Spinal cord (tissue), 10 donors: ENCODE results near the gene OPN1MW3. TPM values are rescaled to one million over a fixed set of nuclear protein-coding genes. Genes with fewer than 3 reads are reported as not detected.
A peak's percentile ranks its signal among the peaks of the same experiment; 100 is the strongest.
"Not testable (repeated sequence)": the region's sequence is repeated elsewhere in the genome, so short reads cannot be mapped to it uniquely, and the experiment has no call there.

Source experiments
- DNase-seq, 6 donors: peaks; one replicate each; pipeline versions ENCODE4 v3.0.0 to v3.0.0-alpha.2; 2013 to 2015; ENCODE audit warnings: low spot score in 6 of 6, low read depth in 4 of 6
- H3K27ac ChIP-seq: one replicate; pipeline ENCODE4 v1.5.1; 2013; ENCODE audit warnings: low read depth, low read length, control low read depth
- H3K27me3 ChIP-seq: one replicate; pipeline ENCODE4 v1.6.1; 2013; ENCODE audit warnings: low read length; ENCODE audit not compliant: control insufficient read depth, insufficient read depth
- H3K36me3 ChIP-seq: one replicate; pipeline ENCODE4 v1.6.1; 2013; ENCODE audit warnings: low read length; ENCODE audit not compliant: control insufficient read depth, insufficient read depth
- H3K4me1 ChIP-seq: one replicate; pipeline ENCODE4 v1.6.1; 2013; ENCODE audit warnings: low read length; ENCODE audit not compliant: control insufficient read depth, insufficient read depth
- H3K4me3 ChIP-seq: one replicate; pipeline ENCODE4 v1.5.1; 2013; ENCODE audit warnings: low read depth, low read length, control low read depth
- H3K9me3 ChIP-seq: one replicate; pipeline ENCODE4 v1.6.1; 2013; ENCODE audit warnings: low read length; ENCODE audit not compliant: control insufficient read depth, insufficient read depth
- WGBS: methylation state at CpG from one replicate; pipeline ENCODE4 v1.1.5; 2013; ENCODE audit warnings: missing lambda C conversion rate; ENCODE audit not compliant: insufficient coverage; 5-methylcytosine and 5-hydroxymethylcytosine counted together
- polyA plus RNA-seq, 2 donors: library from polyadenylated mRNA; unstranded; fragments of 120-200 nt; gene quantifications; one replicate each; pipeline ENCODE4 v1.2.1, GENCODE V29; 2013; ENCODE audit not compliant: insufficient read length in 2 of 2
- total RNA-seq, 2 donors: library from RNA; depleted of rRNA in 1 of 2; stranded (reverse); fragments of 120-200 nt in 1 of 2; fragments of >200 nt in 1 of 2; gene quantifications; one replicate each; pipeline versions ENCODE4 v1.2.3 to v1.2.4, GENCODE V29; 2013 to 2014
- donor health status: healthy.

The OPN1MW3 gene
- total and polyA plus RNA-seq, 4 donors = not detected

DNA sequence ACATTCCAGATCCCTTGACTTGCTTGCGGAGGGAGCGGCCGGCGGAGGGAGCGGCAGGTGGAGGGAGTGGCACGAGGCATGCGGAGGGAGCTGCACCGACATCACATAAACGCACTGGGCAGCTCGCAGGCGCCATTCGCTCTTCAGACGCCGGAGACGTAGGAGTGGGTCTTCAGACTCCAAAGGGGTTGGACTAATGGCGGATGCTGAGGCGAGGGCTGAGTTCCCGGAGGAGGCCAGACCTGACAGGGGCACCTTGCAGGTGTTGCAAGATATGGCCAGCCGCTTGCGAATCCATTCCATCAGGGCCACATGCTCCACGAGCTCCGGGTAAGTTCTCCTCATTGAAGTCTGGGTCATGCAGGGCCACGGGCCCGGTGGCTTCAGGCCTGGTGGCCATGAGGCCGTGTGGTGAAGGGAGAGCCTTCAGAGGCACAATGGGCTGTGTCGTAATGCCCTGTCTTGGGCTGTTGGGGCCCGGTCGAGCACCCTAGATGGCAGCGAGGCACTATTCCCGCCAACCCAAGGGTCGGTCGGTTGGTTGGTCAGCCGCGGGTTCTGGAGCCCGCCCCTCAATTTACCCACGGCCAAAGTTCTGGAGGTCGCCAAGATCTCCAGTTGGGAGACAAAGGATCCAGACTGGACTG, 38.4 kb downstream of the OPN1MW3 start, which contains the start of gene TKTL1:
Gene TKTL1, plus strand, starts transcription at position 132 of the 647 bp plus-strand sequence. Its CDS starts 65 bp downstream, at position 197.
- no peaks in the 10 kb centered on the region for H3K9me3 ChIP-seq
- no peak within 1 kb of the TSS for H3K4me3 ChIP-seq
- no peak for DNase-seq
- 92% methylated on average over 33 of the region's 37 CpGs for WGBS
- no peaks in the 10 kb centered on the region for H3K36me3 ChIP-seq
- no peaks in the 10 kb centered on the region for H3K4me1 ChIP-seq
- no peaks in the 10 kb centered on the region for H3K27me3 ChIP-seq
- no peak within 1 kb of the TSS for H3K27ac ChIP-seq

DNA sequence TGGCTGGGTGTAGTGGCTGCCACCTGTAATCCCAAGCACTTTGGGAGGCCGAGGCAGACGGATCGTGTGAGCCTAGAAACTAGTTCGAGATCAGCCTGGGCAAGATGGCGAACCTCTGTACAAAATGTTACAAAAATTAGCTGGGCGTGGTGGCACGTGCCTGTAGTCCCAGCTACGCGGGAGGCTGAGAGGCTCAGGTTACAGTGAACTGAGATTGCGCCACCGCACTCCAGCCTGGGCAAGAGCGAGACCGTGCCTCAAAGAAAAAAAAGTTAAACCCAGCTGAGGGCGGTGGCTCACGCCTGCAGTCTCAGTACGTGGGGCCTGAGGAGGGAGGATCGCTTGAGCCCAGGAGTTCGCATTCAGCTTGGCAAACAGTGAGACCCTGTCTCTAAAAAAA, 39.3 kb downstream of the OPN1MW3 start:
- DNase-seq = no peak
- Histone ChIP-seq H3K9me3 (no peaks in the 10 kb centered on the region), H3K27me3 (no peaks in the 10 kb centered on the region), H3K27ac (no peak overlapping the region), H3K36me3 (no peaks in the 10 kb centered on the region), H3K4me1 (no peaks in the 10 kb centered on the region), H3K4me3 (no peak overlapping the region)
- WGBS = 87% methylated on average over 18 of the region's 18 CpGs

GRCh38 chrX:154298312-154298711, 40.9 kb downstream of the OPN1MW3 start:
- H3K4me3 ChIP-seq = no peak overlapping the region
- H3K36me3 ChIP-seq = no peaks in the 10 kb centered on the region
- WGBS = 77% methylated on average over 5 of the region's 7 CpGs
- no peak overlapping the region for H3K27ac ChIP-seq
- no peaks in the 10 kb centered on the region for H3K27me3 ChIP-seq
- H3K9me3 ChIP-seq = no peaks in the 10 kb centered on the region
- DNase-seq = no peak
- no peaks in the 10 kb centered on the region for H3K4me1 ChIP-seq

DNA sequence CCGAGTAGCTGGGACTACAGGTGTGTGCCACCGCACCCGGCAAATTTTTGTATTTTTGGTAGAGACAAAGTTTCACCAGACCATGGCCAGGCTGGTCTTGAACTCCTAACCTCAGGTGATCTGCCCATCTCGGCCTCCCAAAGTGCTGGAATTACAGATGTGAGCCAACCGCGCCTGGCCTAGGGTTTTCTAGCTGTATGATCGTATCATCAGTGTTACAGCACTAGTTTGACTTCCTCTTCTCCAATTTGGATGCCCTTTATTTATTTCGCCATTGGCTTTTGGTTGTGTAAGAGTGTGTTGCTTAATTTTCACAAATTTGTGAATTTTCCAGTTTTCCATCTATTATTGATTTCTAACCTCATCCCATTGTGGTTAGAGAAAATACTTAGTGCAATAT, 43.4 kb downstream of the OPN1MW3 start:
- DNase-seq = no peak
- no peaks in the 10 kb centered on the region for H3K9me3 ChIP-seq
- H3K4me1 ChIP-seq = peaks cover 18% of the 10 kb centered on the region
- no peaks in the 10 kb centered on the region for H3K27me3 ChIP-seq
- 96% methylated on average over 6 of the region's 8 CpGs for WGBS
- no peak overlapping the region for H3K27ac ChIP-seq
- no peaks in the 10 kb centered on the region for H3K36me3 ChIP-seq
- H3K4me3 ChIP-seq = no peak overlapping the region

DNA sequence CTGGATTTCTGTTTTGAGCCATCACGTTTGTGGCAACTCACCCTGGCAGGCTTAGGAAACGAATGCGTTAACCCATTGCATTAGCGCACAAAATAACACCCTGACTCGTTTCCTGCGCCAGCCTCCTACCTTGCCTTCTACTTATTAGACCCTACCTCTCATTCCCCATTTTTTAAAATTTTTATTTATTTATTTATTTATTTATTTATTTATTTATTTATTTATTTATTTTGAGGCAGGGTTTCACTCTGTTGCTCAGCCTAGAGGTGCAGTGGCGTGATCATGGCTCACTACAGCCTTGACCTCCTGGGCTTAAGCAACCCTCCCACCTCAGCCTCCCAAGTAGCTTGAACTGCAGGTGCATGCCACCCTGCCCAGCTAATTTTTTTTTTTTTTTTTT, 45.6 kb downstream of the OPN1MW3 start:
- peaks cover 22% of the 10 kb centered on the region for H3K4me1 ChIP-seq
- H3K36me3 ChIP-seq, DNase-seq, H3K27me3 ChIP-seq, H3K27ac ChIP-seq, H3K9me3 ChIP-seq, H3K4me3 ChIP-seq: not testable (repeated sequence)
- 68% methylated on average over 3 of the region's 7 CpGs for WGBS

- Histone ChIP-seq H3K4me1 (peaks cover 22% of the 10 kb centered on the region), H3K27me3 (no peaks in the 10 kb centered on the region), H3K36me3 (no peaks in the 10 kb centered on the region), H3K4me3 (no peak overlapping the region), H3K9me3 (no peaks in the 10 kb centered on the region), H3K27ac (no peak overlapping the region)
- WGBS = 47% methylated on average over 6 of the region's 8 CpGs
- DNase-seq = peak in 2 of 6 donors; percentile 80
Measured at GRCh38 chrX:154303476-154303875, 46.1 kb downstream of the OPN1MW3 start.

GRCh38 chrX:154304846-154305245, 47.5 kb downstream of the OPN1MW3 start:
- peaks cover 22% of the 10 kb centered on the region for H3K4me1 ChIP-seq
- H3K9me3 ChIP-seq = no peaks in the 10 kb centered on the region
- no peak overlapping the region for H3K4me3 ChIP-seq
- H3K27me3 ChIP-seq = no peaks in the 10 kb centered on the region
- peak in 2 of 6 donors; percentile 61 to 69 for DNase-seq
- no peaks in the 10 kb centered on the region for H3K36me3 ChIP-seq
- WGBS = 51% methylated on average over 10 of the region's 10 CpGs
- H3K27ac ChIP-seq = no peak overlapping the region

DNA sequence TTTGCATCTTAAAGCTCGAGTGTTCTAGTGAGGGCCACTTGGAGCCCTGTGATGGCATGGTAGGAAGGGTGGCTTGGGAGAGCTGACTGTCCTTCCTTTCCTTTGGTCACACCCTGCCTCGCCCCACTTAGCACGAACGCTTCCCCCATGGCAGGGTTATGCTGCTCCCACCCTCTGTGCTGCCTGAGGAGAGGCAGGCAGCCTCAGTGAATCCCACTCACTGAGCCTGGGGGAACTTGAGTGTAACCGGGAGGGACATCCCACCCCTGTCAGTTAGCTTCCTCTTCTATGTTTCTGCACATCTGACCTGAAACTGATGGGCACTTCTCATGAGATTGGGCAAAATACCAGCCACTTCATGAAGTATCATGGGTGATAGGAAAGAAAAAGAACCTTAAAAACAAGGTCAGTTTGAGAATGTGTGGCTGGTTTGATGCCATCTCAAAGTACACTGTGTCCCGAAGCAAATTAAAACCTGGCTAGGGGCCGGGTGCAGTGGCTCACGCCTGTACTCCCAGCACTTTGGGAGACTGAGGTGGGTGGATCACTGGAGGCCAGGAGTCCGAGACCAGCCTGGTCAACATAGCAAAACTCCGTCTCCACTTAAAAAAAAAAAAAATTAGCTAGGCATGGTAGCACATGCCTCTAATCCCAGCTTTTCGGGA, 48.3 kb downstream of the OPN1MW3 start:
- 78% methylated on average over 6 of the region's 11 CpGs for WGBS
- Histone ChIP-seq H3K27ac (no peak overlapping the region), H3K4me3 (no peak overlapping the region), H3K4me1 (peaks cover 22% of the 10 kb centered on the region), H3K9me3 (no peaks in the 10 kb centered on the region), H3K27me3 (no peaks in the 10 kb centered on the region), H3K36me3 (no peaks in the 10 kb centered on the region)
- DNase-seq = no peak

DNA sequence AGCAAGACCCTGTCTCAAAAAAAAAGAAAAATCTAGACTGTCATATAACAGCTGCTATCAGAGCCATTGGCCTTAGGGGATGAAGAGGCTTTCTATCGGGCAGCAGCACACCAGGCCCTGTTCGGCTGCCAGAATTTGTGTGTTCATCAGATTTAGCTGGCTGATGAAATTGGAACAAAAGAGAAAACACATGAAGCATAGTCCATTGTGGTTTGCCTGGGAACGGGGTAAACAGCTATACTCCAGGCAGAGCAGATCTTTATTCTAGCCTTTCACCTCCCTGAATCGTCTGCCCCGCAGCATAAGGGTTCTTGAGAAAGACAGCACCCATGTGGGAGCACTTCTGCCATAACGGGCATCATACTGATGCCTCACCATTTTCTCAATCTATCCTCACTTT, 49.8 kb downstream of the OPN1MW3 start:
- Histone ChIP-seq H3K4me1 (peaks cover 22% of the 10 kb centered on the region), H3K27ac (no peak overlapping the region), H3K27me3 (no peaks in the 10 kb centered on the region), H3K9me3 (no peaks in the 10 kb centered on the region), H3K36me3 (no peaks in the 10 kb centered on the region), H3K4me3 (no peak overlapping the region)
- WGBS = 77% methylated on average over 6 of the region's 6 CpGs
- DNase-seq = peak in 1 of 6 donors; percentile 36
